ENCODE measurements around the gene GPD2.
"Not testable (repeated sequence)": the region's sequence is repeated elsewhere in the genome, so short reads cannot be mapped to it uniquely, and the experiment has no call there.

The GPD2 gene

DNA sequence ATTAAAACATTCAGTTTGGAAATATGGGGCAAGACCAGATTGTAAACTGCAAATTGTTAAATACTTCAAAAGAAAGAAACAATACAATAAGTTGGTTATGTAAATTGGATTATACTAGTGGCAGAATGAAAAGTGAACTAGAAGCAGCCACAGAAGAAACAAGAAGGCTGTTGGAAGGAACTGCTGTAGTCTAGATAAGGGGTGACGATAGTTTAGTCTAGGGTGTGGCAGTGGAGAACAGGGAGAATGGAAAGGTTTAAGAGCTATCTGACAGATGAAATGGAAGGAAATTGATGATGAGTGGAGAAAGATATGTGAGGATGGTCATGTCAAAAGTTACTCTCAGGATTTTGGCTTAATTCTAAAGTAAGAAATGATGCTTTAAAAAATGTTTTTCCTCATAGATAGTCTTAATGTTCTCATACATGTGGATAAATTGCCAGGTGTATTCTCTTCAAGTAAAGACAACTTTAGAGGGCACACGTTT is 179.7 kb downstream of the GPD2 start:
- H3K79me1 ChIP-seq (replicated peaks; ENCODE audit: low read length, poor library complexity, severe bottlenecking): no peaks in the 10 kb centered on the region
- no peak overlapping the region for H2AK5ac ChIP-seq (ENCODE audit: low read length, severe bottlenecking)
- no peak overlapping the region for H2AFZ ChIP-seq (ENCODE audit: low read depth, low read length)

DNA sequence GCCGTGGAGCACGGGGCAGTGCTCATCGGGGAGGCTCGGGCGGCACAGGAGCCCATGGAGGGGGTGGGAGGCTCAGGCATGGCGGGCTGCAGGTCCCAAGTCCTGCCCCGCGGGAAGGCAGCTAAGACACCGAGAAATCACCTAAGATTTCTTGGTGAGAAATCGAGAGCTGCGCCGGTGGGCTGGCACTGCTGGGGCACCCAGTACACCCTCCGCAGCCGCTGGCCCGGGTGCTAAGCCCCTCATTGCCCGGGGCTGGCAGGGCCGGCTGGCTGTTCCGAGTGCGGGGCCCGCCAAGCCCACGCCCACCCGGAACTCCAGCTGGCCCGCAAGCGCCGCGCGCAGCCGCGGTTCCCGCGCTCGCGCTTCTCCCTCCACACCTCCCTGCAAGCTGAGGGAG is 181.9 kb downstream of the GPD2 start:
- H3K4me3 ChIP-seq (ENCODE audit: insufficient read depth in 1 of 2, low read depth in 1 of 2, low read length in 2 of 2); H2AK5ac ChIP-seq (ENCODE audit: low read length, severe bottlenecking); H3K27ac ChIP-seq (ENCODE audit: low read length, poor library complexity, severe bottlenecking); H3K9ac ChIP-seq (ENCODE audit: low read length); H2BK120ac ChIP-seq (ENCODE audit: low read depth, low read length); H3K27me3 ChIP-seq (ENCODE audit: control insufficient read depth in 1 of 2, insufficient read depth in 1 of 2, low read length in 2 of 2); H2BK5ac ChIP-seq (ENCODE audit: low read depth, low read length, poor library complexity, severe bottlenecking); H3K9me3 ChIP-seq (ENCODE audit: control insufficient read depth, low read length); H2AFZ ChIP-seq (ENCODE audit: low read depth, low read length); H4K91ac ChIP-seq (ENCODE audit: low read length); H2BK12ac ChIP-seq (ENCODE audit: low read length in 2 of 2); H3K18ac ChIP-seq (ENCODE audit: low read depth in 1 of 2, low read length in 2 of 2); H3K4me1 ChIP-seq (ENCODE audit: control insufficient read depth, insufficient read depth, low read depth, low read length); H3K23ac ChIP-seq (ENCODE audit: low read length in 2 of 2); H2BK15ac ChIP-seq (ENCODE audit: low read depth, poor library complexity, severe bottlenecking); H3K4me2 ChIP-seq (ENCODE audit: low read length, poor library complexity, severe bottlenecking); DNase-seq; H3K4ac ChIP-seq (ENCODE audit: low read depth in 1 of 2, low read length in 2 of 2); H3K36me3 ChIP-seq (ENCODE audit: control insufficient read depth in 1 of 2, insufficient read depth in 2 of 2, low read depth in 1 of 2, low read length in 2 of 2); H4K8ac ChIP-seq (ENCODE audit: low read length); H3K14ac ChIP-seq (ENCODE audit: low read length in 2 of 2); H3K79me1 ChIP-seq (replicated peaks; ENCODE audit: low read length, poor library complexity, severe bottlenecking): not testable (repeated sequence)
- WGBS: 94% methylated on average over 29 of the region's 33 CpGs

More for the DNA sequence above, 179.7 kb downstream of the GPD2 start:
- Histone ChIP-seq H3K23ac (ENCODE audit: low read length in 2 of 2) (no peak overlapping the region), H3K9ac (ENCODE audit: low read length) (no peak overlapping the region), H2BK12ac (ENCODE audit: low read length in 2 of 2) (no peak overlapping the region), H4K91ac (ENCODE audit: low read length) (no peak overlapping the region), H3K14ac (ENCODE audit: low read length in 2 of 2) (no peak overlapping the region), H3K4me2 (ENCODE audit: low read length, poor library complexity, severe bottlenecking) (no peak overlapping the region), H2BK120ac (ENCODE audit: low read depth, low read length) (no peak overlapping the region), H3K27ac (ENCODE audit: low read length, poor library complexity, severe bottlenecking) (no peak overlapping the region), H3K4ac (ENCODE audit: low read depth in 1 of 2, low read length in 2 of 2) (no peak overlapping the region), H3K27me3 (ENCODE audit: control insufficient read depth in 1 of 2, insufficient read depth in 1 of 2, low read length in 2 of 2) (no peaks in the 10 kb centered on the region), H2BK15ac (ENCODE audit: low read depth, poor library complexity, severe bottlenecking) (no peak overlapping the region), H3K4me1 (ENCODE audit: control insufficient read depth, insufficient read depth, low read depth, low read length) (no peaks in the 10 kb centered on the region), H3K9me3 (ENCODE audit: control insufficient read depth, low read length) (no peaks in the 10 kb centered on the region), H3K36me3 (ENCODE audit: control insufficient read depth in 1 of 2, insufficient read depth in 2 of 2, low read depth in 1 of 2, low read length in 2 of 2) (no peaks in the 10 kb centered on the region), H2BK5ac (ENCODE audit: low read depth, low read length, poor library complexity, severe bottlenecking) (no peak overlapping the region), H3K18ac (ENCODE audit: low read depth in 1 of 2, low read length in 2 of 2) (no peak overlapping the region), H4K8ac (ENCODE audit: low read length) (no peak overlapping the region), H3K4me3 (ENCODE audit: insufficient read depth in 1 of 2, low read depth in 1 of 2, low read length in 2 of 2) (no peak overlapping the region)
- no peak for DNase-seq
- 84% methylated on average over 2 of the region's 2 CpGs for WGBS

DNA sequence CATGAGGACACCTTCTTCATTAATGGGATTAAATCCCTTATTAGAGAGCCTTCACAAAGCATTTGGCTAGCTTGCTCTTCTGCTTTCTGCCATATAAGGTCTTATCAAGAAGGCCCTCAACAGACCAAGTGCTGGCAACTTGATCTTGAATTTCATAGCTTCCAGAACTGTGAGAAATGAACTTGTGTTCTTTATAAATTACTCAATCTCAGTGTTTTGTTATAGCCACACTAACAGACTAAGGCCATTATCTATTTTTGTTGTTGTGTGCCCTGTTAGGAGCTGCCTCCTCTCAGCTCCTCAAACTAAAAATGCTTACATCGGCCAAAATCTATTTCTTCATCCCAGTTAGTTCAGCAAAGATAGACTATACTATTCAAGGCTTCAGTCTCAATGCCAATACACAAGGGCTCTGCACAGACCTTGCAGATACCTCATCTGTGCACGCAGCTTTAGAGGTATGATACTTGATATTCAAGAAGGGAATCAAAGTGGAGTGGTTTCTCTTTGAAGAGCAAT is 182.9 kb downstream of the GPD2 start:
- Histone ChIP-seq H3K4me2 (ENCODE audit: low read length, poor library complexity, severe bottlenecking) (no peak overlapping the region), H3K4ac (ENCODE audit: low read depth in 1 of 2, low read length in 2 of 2) (no peak overlapping the region), H3K36me3 (ENCODE audit: control insufficient read depth in 1 of 2, insufficient read depth in 2 of 2, low read depth in 1 of 2, low read length in 2 of 2) (no peaks in the 10 kb centered on the region), H3K18ac (ENCODE audit: low read depth in 1 of 2, low read length in 2 of 2) (no peak overlapping the region), H3K9ac (ENCODE audit: low read length) (no peak overlapping the region), H3K79me1 (replicated peaks; ENCODE audit: low read length, poor library complexity, severe bottlenecking) (no peaks in the 10 kb centered on the region), H3K9me3 (ENCODE audit: control insufficient read depth, low read length) (peaks cover 7% of the 10 kb centered on the region), H3K4me3 (ENCODE audit: insufficient read depth in 1 of 2, low read depth in 1 of 2, low read length in 2 of 2) (no peak overlapping the region), H2BK15ac (ENCODE audit: low read depth, poor library complexity, severe bottlenecking) (no peak overlapping the region), H4K8ac (ENCODE audit: low read length) (no peak overlapping the region), H4K91ac (ENCODE audit: low read length) (no peak overlapping the region), H2BK120ac (ENCODE audit: low read depth, low read length) (no peak overlapping the region), H2AK5ac (ENCODE audit: low read length, severe bottlenecking) (no peak overlapping the region), H3K27ac (ENCODE audit: low read length, poor library complexity, severe bottlenecking) (no peak overlapping the region), H2BK5ac (ENCODE audit: low read depth, low read length, poor library complexity, severe bottlenecking) (no peak overlapping the region), H3K4me1 (ENCODE audit: control insufficient read depth, insufficient read depth, low read depth, low read length) (no peaks in the 10 kb centered on the region), H2AFZ (ENCODE audit: low read depth, low read length) (no peak overlapping the region), H3K27me3 (ENCODE audit: control insufficient read depth in 1 of 2, insufficient read depth in 1 of 2, low read length in 2 of 2) (no peaks in the 10 kb centered on the region), H3K23ac (ENCODE audit: low read length in 2 of 2) (no peak overlapping the region), H2BK12ac (ENCODE audit: low read length in 2 of 2) (no peak overlapping the region), H3K14ac (ENCODE audit: low read length in 2 of 2) (no peak overlapping the region)
- 86% methylated on average over 2 of the region's 2 CpGs for WGBS
- DNase-seq: no peak

DNA sequence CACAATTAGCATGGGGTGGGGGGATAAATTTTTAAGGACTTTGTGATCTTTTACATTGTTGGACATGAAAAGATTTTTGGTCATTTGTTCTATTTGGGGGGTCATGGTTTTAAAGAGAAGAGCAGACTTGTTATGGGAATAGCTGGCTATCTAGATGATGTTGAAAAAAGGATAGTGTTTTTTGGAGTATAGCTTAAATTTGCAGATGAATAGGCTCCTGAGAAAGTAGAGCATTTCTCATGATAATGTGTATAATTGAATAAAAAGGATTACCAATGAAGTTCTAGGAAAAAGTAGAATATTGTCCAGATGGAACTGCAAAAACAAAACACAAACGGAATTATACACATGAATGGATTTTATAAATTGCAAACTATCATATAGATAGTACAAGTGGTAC is 186.3 kb downstream of the GPD2 start:
- no peak overlapping the region for H2AFZ ChIP-seq (ENCODE audit: low read depth, low read length)
- no peak overlapping the region for H3K18ac ChIP-seq (ENCODE audit: low read depth in 1 of 2, low read length in 2 of 2)
- no peak overlapping the region for H4K8ac ChIP-seq (ENCODE audit: low read length)
- H3K4me1 ChIP-seq (ENCODE audit: control insufficient read depth, insufficient read depth, low read depth, low read length): no peaks in the 10 kb centered on the region
- H3K23ac ChIP-seq (ENCODE audit: low read length in 2 of 2): no peak overlapping the region
- H2BK5ac ChIP-seq (ENCODE audit: low read depth, low read length, poor library complexity, severe bottlenecking): no peak overlapping the region
- no CpG with 5 or more reads among the region's 1 CpG for WGBS
- H2BK15ac ChIP-seq (ENCODE audit: low read depth, poor library complexity, severe bottlenecking): no peak overlapping the region
- no peak for DNase-seq
- H3K36me3 ChIP-seq (ENCODE audit: control insufficient read depth in 1 of 2, insufficient read depth in 2 of 2, low read depth in 1 of 2, low read length in 2 of 2): no peaks in the 10 kb centered on the region
- H3K4me2 ChIP-seq (ENCODE audit: low read length, poor library complexity, severe bottlenecking): no peak overlapping the region
- H2AK5ac ChIP-seq (ENCODE audit: low read length, severe bottlenecking): no peak overlapping the region
- peaks cover 13% of the 10 kb centered on the region for H3K9me3 ChIP-seq (ENCODE audit: control insufficient read depth, low read length)
- no peak overlapping the region for H2BK12ac ChIP-seq (ENCODE audit: low read length in 2 of 2)
- H3K79me1 ChIP-seq (replicated peaks; ENCODE audit: low read length, poor library complexity, severe bottlenecking): no peaks in the 10 kb centered on the region
- no peak overlapping the region for H3K4me3 ChIP-seq (ENCODE audit: insufficient read depth in 1 of 2, low read depth in 1 of 2, low read length in 2 of 2)
- no peak overlapping the region for H3K4ac ChIP-seq (ENCODE audit: low read depth in 1 of 2, low read length in 2 of 2)
- H2BK120ac ChIP-seq (ENCODE audit: low read depth, low read length): no peak overlapping the region
- no peak overlapping the region for H3K14ac ChIP-seq (ENCODE audit: low read length in 2 of 2)
- no peak overlapping the region for H3K27ac ChIP-seq (ENCODE audit: low read length, poor library complexity, severe bottlenecking)
- H3K27me3 ChIP-seq (ENCODE audit: control insufficient read depth in 1 of 2, insufficient read depth in 1 of 2, low read length in 2 of 2): no peaks in the 10 kb centered on the region
- no peak overlapping the region for H4K91ac ChIP-seq (ENCODE audit: low read length)
- H3K9ac ChIP-seq (ENCODE audit: low read length): no peak overlapping the region

Data from mesenchymal stem cell (in vitro differentiated cells and primary cell).